NT2/D1 (cell line): ENCODE measurements around the gene GNG7.

Experiments
- SUZ12 ChIP-seq: IDR thresholded peaks from 2 replicates; pipeline ENCODE4 v1.6.1; 2011; ENCODE audit not compliant: insufficient read length, insufficient read depth; ENCODE audit errors: extremely low read depth
- YY1 ChIP-seq: IDR thresholded peaks from 2 replicates; pipeline ENCODE4 v1.6.1; 2011; ENCODE audit not compliant: insufficient read length, insufficient read depth
- ZNF274 ChIP-seq: IDR thresholded peaks from 2 replicates; pipeline ENCODE4 v1.6.1; 2011; ENCODE audit warnings: mild to moderate bottlenecking, low read depth, low read length

GRCh38 chr19:2592824-2593223 lies 109.7 kb downstream of the GNG7 start:
- TF ChIP-seq ZNF274 (no peak), YY1 (no peak), SUZ12 (no peak)
